Neural cell (in vitro differentiated cells): ENCODE measurements around the gene CCDC47. TPM values are rescaled to one million over a fixed set of nuclear protein-coding genes. Genes with fewer than 3 reads are reported as not detected.

Experiments used
- H2AFZ ChIP-seq: fragments of 200-600, 300-800 bp; sonication (generic), shearing (Covaris generic); 2 replicates; pipeline ENCODE4 v1.6.0; 2014; ENCODE audit warnings: low read depth, mild to moderate bottlenecking, antibody characterized with exemption, low read length, moderate library complexity
- H3F3A ChIP-seq: fragments of 200-600 bp; shearing (Covaris generic); 2 replicates; pipeline ENCODE4 v1.6.1; 2016; ENCODE audit warnings: mild to moderate bottlenecking, moderate library complexity, mixed read lengths, antibody characterized with exemption, low read length; ENCODE audit not compliant: insufficient read depth, poor library complexity, severe bottlenecking
- H3K27ac ChIP-seq: fragments of 200-600, 300-800 bp; sonication (generic), shearing (Covaris generic); 2 replicates; pipeline ENCODE4 v1.5.1; 2014; ENCODE audit warnings: mild to moderate bottlenecking, low read length, moderate library complexity
- H3K27me3 ChIP-seq: fragments of 300-800, 200-600 bp; sonication (generic), shearing (Covaris generic); 2 replicates; pipeline ENCODE4 v1.6.0; 2014; ENCODE audit warnings: mild to moderate bottlenecking, low read depth, low read length, moderate library complexity; ENCODE audit not compliant: insufficient read depth
- H3K36me3 ChIP-seq: fragments of 300-800, 200-600 bp; sonication (generic), shearing (Covaris generic); 2 replicates; pipeline ENCODE4 v1.5.1; 2014; ENCODE audit warnings: mild to moderate bottlenecking, antibody characterized with exemption, low read length, moderate library complexity; ENCODE audit not compliant: insufficient read depth
- H3K4me2 ChIP-seq: fragments of 300-800, 200-600 bp; sonication (generic), shearing (Covaris generic); 2 replicates; pipeline ENCODE4 v1.6.0; 2014; ENCODE audit warnings: mild to moderate bottlenecking, low read length
- H3K4me3 ChIP-seq: fragments of 300-800, 200-600 bp; sonication (generic), shearing (Covaris generic); 2 replicates; pipeline ENCODE4 v1.5.1; 2014; ENCODE audit warnings: mild to moderate bottlenecking, low read length, moderate library complexity
- H3K79me2 ChIP-seq: fragments of 200-600 bp; shearing (Covaris generic); replicated peaks from 2 replicates; pipeline ENCODE4 v1.6.0; 2014; ENCODE audit warnings: mild to moderate bottlenecking, low read length, moderate library complexity; ENCODE audit not compliant: insufficient read depth
- H3K9ac ChIP-seq: fragments of 300-800, 200-600 bp; sonication (generic), shearing (Covaris generic); 2 replicates; pipeline ENCODE4 v1.6.1; 2016; ENCODE audit warnings: mild to moderate bottlenecking, low read length, mixed read lengths
- H3K9me2 ChIP-seq: fragments of 200-600 bp; shearing (Covaris generic); 2 replicates; pipeline ENCODE4 v1.6.1; 2016; ENCODE audit warnings: mild to moderate bottlenecking, low read length, mixed read lengths; ENCODE audit not compliant: insufficient read depth
- H3K9me3 ChIP-seq: fragments of 200-600, 300-800 bp; sonication (generic), shearing (Covaris generic); 2 replicates; pipeline ENCODE4 v1.6.1; 2016; ENCODE audit warnings: mild to moderate bottlenecking, mixed run types, low read length, moderate library complexity, mixed read lengths
- H4K20me1 ChIP-seq: fragments of 200-600 bp; shearing (Covaris generic); 2 replicates; pipeline ENCODE4 v1.6.1; 2016; ENCODE audit warnings: mild to moderate bottlenecking, mixed run types; ENCODE audit not compliant: insufficient read depth
- EP300 ChIP-seq: fragments of 450-650 bp; conservative IDR thresholded peaks from 2 replicates; pipeline ENCODE4 v1.6.1; 2014; ENCODE audit warnings: antibody characterized with exemption, mild to moderate bottlenecking, moderate library complexity; ENCODE audit not compliant: poor library complexity, severe bottlenecking
- EZH2 ChIP-seq: fragments of 200-600, 300-800 bp; shearing (Covaris generic), sonication (generic); IDR thresholded peaks from 2 replicates; pipeline ENCODE4 v1.6.1; 2014; ENCODE audit warnings: antibody characterized with exemption, low read length, borderline replicate concordance, mild to moderate bottlenecking; ENCODE audit not compliant: insufficient read depth, poor library complexity, severe bottlenecking
- MXI1 ChIP-seq: fragments of 450-650 bp; conservative IDR thresholded peaks from 2 replicates; pipeline ENCODE4 v1.6.1; 2014; ENCODE audit warnings: antibody characterized with exemption, mild to moderate bottlenecking; ENCODE audit not compliant: poor library complexity, severe bottlenecking
- POLR2AphosphoS5 ChIP-seq: IDR thresholded peaks from 2 replicates; pipeline ENCODE4 v1.6.1; 2012
- RAD21 ChIP-seq: fragments of 450-650 bp; conservative IDR thresholded peaks from 2 replicates; pipeline ENCODE4 v1.6.1; 2014; ENCODE audit warnings: antibody characterized with exemption, mild to moderate bottlenecking, moderate library complexity
- SMC3 ChIP-seq: fragments of 450-650 bp; conservative IDR thresholded peaks from 2 replicates; pipeline ENCODE4 v1.6.1; 2014; ENCODE audit warnings: antibody characterized with exemption, mild to moderate bottlenecking, moderate library complexity; ENCODE audit not compliant: poor library complexity
- TAF1 ChIP-seq: IDR thresholded peaks from 2 replicates; pipeline ENCODE4 v1.6.1; 2012; ENCODE audit warnings: low read depth
- polyA plus RNA-seq: library from polyadenylated mRNA; depleted of rRNA; stranded (reverse); fragments of >200 nt; gene quantifications from 2 replicates; pipeline ENCODE4 v1.2.3, GENCODE V29; 2014
- TF ChIP-seq, protein P1 (sequence below): IDR thresholded peaks from 2 replicates; pipeline ENCODE4 v1.6.1; 2012; ENCODE audit warnings: borderline replicate concordance
- TF ChIP-seq, protein P2 (sequence below): fragments of 450-650 bp; IDR thresholded peaks from 2 replicates; pipeline ENCODE4 v1.5.1; 2014; ENCODE audit warnings: antibody characterized with exemption, mild to moderate bottlenecking, moderate library complexity; ENCODE audit not compliant: poor library complexity, severe bottlenecking

Gene CCDC47
- polyA plus RNA-seq, 1 donor from 2014 or later = 49.3 TPM

DNA sequence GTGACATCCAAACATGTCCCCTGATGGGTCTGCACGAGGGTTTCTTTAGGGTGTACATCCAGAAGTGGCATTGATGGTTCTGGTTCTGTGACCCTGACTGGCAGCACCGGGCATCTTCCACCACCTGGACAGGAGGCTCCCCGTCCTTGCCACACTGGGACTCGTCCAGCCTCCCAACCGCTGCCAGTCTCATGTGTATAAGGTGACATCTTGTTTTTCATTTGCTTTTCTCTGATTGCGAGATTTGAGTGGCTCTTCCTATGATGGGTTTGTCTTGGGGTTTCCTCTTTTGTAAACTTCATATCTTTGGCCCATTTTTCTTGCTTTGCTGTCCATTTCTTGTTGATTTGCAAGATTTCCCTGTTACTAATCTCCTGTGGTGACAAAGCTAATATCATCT lies 64.3 kb downstream of the CCDC47 start:
- H4K20me1 ChIP-seq = no peaks in the 10 kb centered on the region
- no peaks in the 10 kb centered on the region for H3K9me3 ChIP-seq
- H3K9ac ChIP-seq = no peak overlapping the region
- no peaks in the 10 kb centered on the region for H3K27me3 ChIP-seq
- TF ChIP-seq EZH2 (no peak), EP300 (no peak), RAD21 (no peak), MXI1 (no peak), POLR2AphosphoS5 (no peak), SMC3 (no peak), TAF1 (no peak)
- TF ChIP-seq, protein P1, sequence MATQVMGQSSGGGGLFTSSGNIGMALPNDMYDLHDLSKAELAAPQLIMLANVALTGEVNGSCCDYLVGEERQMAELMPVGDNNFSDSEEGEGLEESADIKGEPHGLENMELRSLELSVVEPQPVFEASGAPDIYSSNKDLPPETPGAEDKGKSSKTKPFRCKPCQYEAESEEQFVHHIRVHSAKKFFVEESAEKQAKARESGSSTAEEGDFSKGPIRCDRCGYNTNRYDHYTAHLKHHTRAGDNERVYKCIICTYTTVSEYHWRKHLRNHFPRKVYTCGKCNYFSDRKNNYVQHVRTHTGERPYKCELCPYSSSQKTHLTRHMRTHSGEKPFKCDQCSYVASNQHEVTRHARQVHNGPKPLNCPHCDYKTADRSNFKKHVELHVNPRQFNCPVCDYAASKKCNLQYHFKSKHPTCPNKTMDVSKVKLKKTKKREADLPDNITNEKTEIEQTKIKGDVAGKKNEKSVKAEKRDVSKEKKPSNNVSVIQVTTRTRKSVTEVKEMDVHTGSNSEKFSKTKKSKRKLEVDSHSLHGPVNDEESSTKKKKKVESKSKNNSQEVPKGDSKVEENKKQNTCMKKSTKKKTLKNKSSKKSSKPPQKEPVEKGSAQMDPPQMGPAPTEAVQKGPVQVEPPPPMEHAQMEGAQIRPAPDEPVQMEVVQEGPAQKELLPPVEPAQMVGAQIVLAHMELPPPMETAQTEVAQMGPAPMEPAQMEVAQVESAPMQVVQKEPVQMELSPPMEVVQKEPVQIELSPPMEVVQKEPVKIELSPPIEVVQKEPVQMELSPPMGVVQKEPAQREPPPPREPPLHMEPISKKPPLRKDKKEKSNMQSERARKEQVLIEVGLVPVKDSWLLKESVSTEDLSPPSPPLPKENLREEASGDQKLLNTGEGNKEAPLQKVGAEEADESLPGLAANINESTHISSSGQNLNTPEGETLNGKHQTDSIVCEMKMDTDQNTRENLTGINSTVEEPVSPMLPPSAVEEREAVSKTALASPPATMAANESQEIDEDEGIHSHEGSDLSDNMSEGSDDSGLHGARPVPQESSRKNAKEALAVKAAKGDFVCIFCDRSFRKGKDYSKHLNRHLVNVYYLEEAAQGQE = no peak
- TF ChIP-seq, protein P2, sequence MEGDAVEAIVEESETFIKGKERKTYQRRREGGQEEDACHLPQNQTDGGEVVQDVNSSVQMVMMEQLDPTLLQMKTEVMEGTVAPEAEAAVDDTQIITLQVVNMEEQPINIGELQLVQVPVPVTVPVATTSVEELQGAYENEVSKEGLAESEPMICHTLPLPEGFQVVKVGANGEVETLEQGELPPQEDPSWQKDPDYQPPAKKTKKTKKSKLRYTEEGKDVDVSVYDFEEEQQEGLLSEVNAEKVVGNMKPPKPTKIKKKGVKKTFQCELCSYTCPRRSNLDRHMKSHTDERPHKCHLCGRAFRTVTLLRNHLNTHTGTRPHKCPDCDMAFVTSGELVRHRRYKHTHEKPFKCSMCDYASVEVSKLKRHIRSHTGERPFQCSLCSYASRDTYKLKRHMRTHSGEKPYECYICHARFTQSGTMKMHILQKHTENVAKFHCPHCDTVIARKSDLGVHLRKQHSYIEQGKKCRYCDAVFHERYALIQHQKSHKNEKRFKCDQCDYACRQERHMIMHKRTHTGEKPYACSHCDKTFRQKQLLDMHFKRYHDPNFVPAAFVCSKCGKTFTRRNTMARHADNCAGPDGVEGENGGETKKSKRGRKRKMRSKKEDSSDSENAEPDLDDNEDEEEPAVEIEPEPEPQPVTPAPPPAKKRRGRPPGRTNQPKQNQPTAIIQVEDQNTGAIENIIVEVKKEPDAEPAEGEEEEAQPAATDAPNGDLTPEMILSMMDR = no peak
- no peaks in the 10 kb centered on the region for H3F3A ChIP-seq
- H3K4me3 ChIP-seq = no peak overlapping the region
- no peak overlapping the region for H3K27ac ChIP-seq
- no peaks in the 10 kb centered on the region for H3K36me3 ChIP-seq
- no peaks in the 10 kb centered on the region for H3K9me2 ChIP-seq
- H3K79me2 ChIP-seq = no peaks in the 10 kb centered on the region
- no peak overlapping the region for H3K4me2 ChIP-seq
- H2AFZ ChIP-seq = no peak overlapping the region

DNA sequence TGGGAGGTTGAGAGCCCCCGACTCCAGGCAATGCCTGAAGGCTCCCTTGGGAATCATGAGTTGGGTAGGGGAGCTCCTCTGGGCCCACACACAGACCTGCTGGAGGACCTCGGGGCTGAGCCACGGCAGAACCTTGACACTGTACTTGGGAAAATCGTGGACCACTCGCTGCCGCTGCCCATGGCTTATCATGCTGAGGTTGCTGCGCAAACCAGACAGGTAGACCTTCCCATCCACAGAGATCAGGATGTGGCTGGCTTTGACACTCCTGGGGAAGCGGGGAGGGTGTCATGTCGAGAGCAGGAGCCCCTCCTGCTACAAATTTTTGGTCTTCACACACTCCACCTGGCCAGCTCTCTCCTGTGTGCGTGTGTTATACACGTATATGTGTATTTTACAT lies 66.2 kb downstream of the CCDC47 start:
- Histone ChIP-seq H3K9me3 (no peaks in the 10 kb centered on the region), H3K4me3 (no peak overlapping the region), H3K4me2 (no peak overlapping the region), H3K36me3 (no peaks in the 10 kb centered on the region), H3F3A (no peaks in the 10 kb centered on the region), H2AFZ (no peak overlapping the region), H3K9me2 (no peaks in the 10 kb centered on the region), H3K79me2 (no peaks in the 10 kb centered on the region), H3K27ac (no peak overlapping the region), H3K9ac (no peak overlapping the region), H4K20me1 (no peaks in the 10 kb centered on the region), H3K27me3 (no peaks in the 10 kb centered on the region)
- TF ChIP-seq EP300 (no peak), SMC3 (no peak), POLR2AphosphoS5 (no peak), RAD21 (no peak), EZH2 (no peak), TAF1 (no peak), MXI1 (no peak)
- TF ChIP-seq, protein P1 = no peak
- TF ChIP-seq, protein P2 = no peak
